Endometrial microvascular endothelial cells (primary cell): ENCODE results near the gene PCK1. TPM values are rescaled to one million over a fixed set of nuclear protein-coding genes. Genes with fewer than 3 reads are reported as not detected.

Experiments used
- in situ Hi-C: cut with HindIII; loops from 2 replicates; pipeline ENCODE4 v1.10.0; 2017; ENCODE audit warnings: low sequenced_read_pairs, low pct_unique_long_range_greater_than_20kb; ENCODE audit errors: inconsistent ontology term
- total RNA-seq: library from RNA; depleted of rRNA; stranded (reverse); fragments of >200 nt; gene quantifications from one replicate; pipeline ENCODE4 v1.2.3, GENCODE V29; 2015; ENCODE audit errors: inconsistent ontology term

Gene PCK1
- total RNA-seq, 1 donor from 2014 or later = not detected

DNA sequence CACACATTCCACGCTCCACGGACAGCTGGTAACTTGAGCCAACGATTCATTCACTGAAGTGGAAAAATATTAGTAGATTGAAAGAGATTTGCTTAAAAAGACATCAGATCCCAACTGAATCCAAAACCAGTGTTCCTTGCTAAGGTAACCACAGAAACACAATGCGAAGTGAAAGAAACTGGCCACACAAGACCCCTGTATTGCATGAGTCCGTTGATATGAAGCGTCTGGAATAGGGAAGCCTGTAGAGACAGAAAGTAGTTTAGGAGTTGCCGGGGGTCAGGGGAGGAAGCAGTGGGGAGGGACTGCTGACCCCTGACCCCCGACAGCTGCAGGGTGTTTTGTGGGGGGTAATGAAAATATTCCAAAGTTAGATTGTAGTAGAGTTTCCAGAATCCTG is 10.0 kb downstream of the PCK1 start:
- in situ Hi-C loops = no loop called here

DNA sequence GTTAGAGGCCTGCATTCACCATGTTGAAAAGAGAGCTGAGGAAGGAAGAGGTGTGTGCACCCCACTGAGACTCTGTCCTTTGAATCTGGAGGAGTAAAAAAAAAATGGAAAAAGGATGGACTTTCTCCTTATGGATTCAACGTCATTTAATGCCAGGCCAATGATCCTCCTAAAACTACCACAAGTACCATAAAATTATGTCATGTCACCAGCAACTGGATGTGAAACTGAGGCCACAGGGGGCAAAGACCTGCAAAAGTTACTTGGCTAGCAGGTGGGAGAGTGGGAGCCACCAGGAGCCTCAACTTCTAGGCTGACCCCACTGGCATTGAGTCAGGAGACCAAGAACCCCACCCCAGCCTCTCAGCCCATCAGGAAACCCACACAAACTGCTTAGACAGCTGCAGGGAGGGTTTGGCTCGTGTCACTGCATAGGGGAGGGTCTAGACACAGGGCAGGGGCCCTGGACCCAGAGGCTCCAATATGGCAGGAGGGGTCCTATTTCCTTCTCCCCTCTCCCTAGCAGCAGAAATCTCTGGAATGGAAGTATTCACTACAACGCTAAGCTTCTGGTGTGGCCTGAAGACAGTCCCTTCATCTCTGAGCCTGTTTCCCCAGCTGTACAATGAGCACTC is 11.0 kb downstream of the PCK1 start:
- in situ Hi-C loops = no loop called here

DNA sequence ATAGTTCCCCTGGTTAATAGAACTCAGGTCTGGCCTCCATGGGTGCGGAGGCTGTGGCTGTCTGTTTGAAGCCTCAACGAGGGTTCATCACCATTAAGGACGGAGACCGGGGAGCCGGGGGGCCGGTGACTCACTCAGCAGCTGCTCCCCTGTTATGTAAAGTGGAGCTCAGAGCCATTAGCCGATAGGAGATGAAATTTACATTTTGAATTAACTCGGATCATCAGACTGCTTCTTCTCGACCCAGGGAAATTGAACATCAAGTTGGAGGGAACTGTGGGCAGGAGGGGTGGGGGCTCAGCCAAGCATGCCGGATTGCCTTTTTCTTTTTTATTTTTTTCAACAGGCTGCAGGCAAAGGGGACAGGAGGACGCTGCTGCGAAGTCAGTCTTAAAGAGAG is 12.3 kb downstream of the PCK1 start:
- in situ Hi-C loops = no loop called here

- in situ Hi-C loops = no loop called here
Measured at GRCh38 chr20:57573894-57574293, 13.0 kb downstream of the PCK1 start.

GRCh38 chr20:57574954-57575353 is 14.0 kb downstream of the PCK1 start:
- in situ Hi-C loops = no loop called here

- in situ Hi-C loops = no loop called here
Measured at GRCh38 chr20:57576002-57576401, 15.1 kb downstream of the PCK1 start.

DNA sequence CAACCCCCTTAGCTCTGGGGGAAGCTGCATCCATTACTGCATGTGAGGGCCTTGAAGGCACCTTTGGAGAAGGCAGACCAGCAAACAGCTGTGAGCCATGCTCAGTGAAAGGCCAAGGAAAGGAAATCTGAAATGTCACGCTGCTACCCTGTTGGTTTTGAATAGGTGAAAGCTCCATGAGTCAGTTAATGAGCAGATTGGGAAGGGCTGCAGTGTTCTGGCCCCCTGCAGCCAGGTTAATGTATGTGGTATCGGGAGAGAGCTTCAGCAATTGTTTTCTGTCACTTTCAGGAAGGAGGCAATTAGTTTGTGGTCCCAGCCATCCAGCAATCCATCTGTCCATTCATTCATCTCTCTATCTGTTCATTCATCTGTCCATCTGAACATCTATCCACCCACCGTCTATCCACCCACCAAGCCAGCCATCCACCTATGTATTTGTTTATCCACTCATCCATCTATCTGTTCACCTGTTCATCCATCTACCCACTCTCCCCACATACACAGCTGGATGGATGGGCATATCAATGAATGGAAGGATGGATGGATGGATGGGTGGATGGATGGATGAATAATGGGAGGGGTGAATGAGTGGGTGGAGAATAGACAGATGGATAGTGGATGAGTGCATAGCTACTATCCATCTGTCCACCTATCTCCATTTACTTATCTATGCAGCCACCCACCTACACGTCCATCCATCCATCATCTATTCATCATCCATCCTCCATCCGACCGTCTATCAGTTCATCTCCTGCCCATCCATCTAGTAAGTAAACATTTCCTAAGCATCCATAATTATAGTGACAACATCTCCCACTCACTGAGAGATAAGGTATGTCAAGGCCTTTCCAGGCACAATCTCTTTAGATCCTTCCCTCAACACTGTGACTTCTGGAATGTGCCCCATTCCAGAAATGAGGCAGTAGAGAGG is 16.0 kb downstream of the PCK1 start:
- in situ Hi-C loops = no loop called here

DNA sequence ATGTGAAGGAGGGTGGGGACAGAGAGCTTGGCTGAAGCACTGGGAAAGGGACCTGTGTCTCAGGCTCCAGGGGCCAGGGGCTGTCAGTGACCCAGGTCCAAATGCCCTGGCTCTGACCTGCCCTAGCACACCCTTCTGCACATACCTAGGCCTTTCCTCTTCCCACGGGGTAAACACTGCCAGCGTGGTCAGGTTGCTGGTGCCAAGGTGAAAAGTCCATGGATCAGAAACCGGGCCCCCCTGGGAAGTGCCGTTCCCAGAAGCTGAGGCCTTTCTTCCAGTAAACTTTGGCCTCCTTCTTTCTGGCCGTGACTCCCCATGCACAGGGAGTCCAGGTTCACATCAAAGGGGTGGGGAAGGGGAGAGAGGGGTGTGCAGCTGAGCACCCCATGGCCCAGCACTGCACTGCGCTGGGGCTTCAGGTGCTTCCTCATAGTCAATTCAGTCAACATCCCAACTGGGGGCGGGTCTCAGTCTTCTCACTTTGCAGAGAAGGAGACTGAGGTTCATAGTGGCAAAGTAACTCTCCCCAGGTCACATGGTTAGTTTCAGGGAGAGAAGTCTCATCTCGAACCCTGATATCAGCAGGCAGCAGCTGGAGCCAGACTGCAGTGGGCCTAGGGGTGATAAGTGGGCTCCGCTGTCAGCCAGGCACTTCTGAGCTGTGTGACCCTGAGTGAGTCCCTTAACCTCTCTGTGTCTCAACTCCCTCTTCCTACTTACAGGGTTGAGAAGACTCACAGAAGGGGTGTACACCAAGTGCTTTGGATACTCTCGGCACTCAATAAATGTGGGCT is 17.0 kb downstream of the PCK1 start:
- in situ Hi-C loops = no loop called here

- in situ Hi-C loops = no loop called here
Measured at GRCh38 chr20:57578476-57579165, 17.7 kb downstream of the PCK1 start.

DNA sequence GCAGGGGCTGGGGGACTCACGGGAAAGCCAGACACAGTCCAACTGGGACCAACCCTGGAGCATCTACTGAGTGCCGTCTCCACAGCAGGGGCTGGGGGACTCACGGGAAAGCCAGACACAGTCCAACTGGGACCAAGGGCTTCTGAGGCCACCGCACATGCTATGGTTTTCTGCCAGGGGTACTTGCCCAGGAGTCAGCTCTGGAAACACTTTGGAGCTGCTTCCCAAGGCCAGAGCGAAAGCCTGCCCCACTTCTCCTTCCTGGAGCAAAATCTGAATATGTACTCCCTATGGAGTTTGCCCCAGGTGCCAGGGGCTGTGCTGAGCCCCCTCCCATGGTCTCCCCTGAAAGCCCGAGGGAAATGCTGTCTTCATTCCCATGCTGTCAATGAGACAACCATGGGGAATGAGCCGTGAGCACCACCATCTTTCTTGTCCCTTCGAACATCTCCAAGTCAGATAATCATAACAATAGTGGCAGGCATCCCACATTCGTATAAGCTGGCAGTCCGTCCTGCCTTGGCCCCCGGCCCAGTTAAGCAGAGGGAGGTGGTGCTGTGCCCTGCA is 18.5 kb downstream of the PCK1 start:
- in situ Hi-C loops = no loop called here

GRCh38 chr20:57579898-57580447 is 19.1 kb downstream of the PCK1 start:
- in situ Hi-C loops = no loop called here

DNA sequence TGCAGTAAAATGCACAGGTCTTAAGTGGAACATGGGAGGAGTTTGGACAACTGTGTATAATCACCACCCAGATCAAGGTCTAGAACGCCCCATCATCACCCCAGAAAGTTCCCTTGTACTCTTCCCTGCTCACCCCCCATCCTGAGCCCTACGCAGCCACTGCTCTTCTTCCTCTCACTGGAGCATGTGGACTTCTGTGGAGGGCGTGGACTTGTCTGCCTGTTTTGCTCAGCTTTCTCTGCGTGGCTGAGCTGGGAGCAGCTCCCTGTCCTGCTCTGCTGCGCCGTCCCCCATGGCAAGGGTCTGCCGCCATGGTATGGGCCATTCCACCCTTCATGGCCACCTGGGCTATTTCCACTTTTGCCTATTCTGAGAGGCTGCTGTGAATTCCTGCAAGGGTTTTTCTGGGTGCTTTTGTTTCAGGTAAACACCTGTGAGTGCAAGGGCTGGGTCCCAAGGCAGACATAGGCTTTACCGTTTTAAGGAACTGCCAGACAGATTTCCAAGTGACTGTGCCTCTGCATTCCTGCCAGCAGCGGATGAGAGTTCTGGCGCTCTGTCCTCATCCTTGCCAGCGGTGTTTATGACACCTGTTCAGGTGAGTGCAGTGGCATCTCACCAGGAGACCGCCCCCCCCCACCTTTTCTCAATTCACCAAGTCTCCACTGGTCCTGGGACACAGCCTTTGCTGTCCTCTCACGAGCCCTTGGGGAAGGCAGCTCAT is 19.7 kb downstream of the PCK1 start:
- in situ Hi-C loops = no loop called here

DNA sequence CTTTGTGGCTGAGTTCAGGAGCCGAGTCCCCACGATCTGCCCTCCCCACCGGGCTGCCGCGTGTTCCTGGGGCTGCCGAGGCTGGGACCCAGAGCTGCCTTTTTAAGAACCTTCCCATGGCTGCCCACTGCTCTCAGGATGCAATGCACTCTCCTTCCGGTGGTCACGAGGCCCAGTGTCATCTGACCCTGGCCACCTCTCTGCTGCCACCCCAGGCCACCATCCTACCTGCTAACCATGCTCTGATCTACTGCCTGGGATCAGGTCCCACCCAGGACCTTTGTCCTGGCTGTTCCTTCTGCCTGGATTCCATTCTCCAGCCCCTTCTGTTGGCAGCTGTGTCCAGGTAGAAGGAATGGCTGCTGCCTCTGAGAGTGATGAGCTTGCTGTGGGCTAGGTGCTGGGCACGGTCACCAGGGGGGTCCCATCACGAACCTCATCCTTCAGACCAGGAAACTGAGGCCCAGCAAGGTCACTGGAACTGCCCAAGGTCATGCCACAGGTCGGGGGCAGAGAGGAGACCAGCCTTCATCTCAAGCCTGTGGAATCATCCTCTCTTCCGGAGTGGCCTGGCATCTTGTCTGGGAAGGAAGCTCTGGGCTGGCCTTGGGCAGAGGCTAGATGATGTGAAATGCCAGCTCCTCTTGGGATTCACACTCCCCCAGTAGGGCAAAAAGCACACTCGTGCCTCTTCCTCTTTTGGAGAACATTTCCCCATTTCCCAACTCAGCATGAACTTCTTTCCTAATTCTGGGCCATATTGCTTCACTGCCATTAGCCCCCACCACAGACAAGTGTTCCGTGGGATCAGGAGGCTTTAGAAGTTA is 20.5 kb downstream of the PCK1 start:
- in situ Hi-C loops = no loop called here

DNA sequence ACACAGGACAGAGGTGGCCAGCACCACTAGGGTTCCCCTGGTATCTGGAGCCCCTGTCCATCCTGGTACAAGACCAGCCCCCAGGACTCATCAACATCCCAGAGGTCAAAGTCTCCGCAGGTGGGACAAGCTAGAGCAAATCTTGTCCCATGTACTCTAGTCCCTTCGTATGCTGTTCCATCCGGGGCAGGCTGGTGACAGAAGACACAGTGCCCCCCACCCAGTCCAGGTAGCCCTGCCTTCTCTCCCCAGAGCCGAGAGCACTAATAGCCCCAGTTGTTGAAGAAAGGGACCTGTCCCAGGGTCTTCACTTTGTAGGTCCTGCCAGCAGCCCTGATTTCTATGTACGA is 21.1 kb downstream of the PCK1 start:
- in situ Hi-C loops = no loop called here

- in situ Hi-C loops = no loop called here
Measured at GRCh38 chr20:57582432-57583288, 21.8 kb downstream of the PCK1 start.
